B cell (primary cell): ENCODE results near the gene PTPRN. TPM values are rescaled to one million over a fixed set of nuclear protein-coding genes. Genes with fewer than 3 reads are reported as not detected.

Source experiments
- ATAC-seq: fragments of 200-7000 bp; cut with Tn5 transposase; one replicate; pipeline ENCODE4 v1.10.0; 2021; ENCODE audit warnings: low read depth, mild to moderate bottlenecking, moderate number of reproducible peaks, moderate library complexity
- CTCF ChIA-PET: fragments of 350-600 bp; sonication (Branson Sonifier 250); formaldehyde crosslinking; loops from one replicate; lab custom pipeline; 2021; ENCODE audit warnings: antibody characterized with exemption, inconsistent platforms; lab: Charles Lee
- POLR2A ChIA-PET: fragments of 350-600 bp; sonication (Branson Sonifier 250); formaldehyde crosslinking; loops from one replicate; lab custom pipeline; 2021; ENCODE audit warnings: antibody characterized with exemption; lab: Charles Lee
- DNase-seq: peaks from one replicate; pipeline ENCODE4 v3.0.0; 2013
- H2AFZ ChIP-seq: 2 replicates; pipeline ENCODE4 v1.6.1; 2012; ENCODE audit warnings: mild to moderate bottlenecking, low read depth, low read length; ENCODE audit not compliant: insufficient read depth, poor library complexity, severe bottlenecking
- H3K27ac ChIP-seq, 2 donors: 1 replicate in 1 of 2; 2 replicates in 1 of 2; pipeline ENCODE4 v1.5.1; 2012 to 2013; ENCODE audit warnings: low read length in 2 of 2, mild to moderate bottlenecking in 2 of 2, moderate library complexity in 1 of 2
- H3K27me3 ChIP-seq, 4 experiments: fragments of 200-600 bp in 1 of 4; sonication (generic) in 1 of 4; replicated peaks in 1 of 4; 1 replicate in 2 of 4; 2 replicates in 2 of 4; pipeline versions ENCODE4 v1.6.1 to v1.7.0; 2013 to 2016; ENCODE audit warnings: low read length in 3 of 4, mild to moderate bottlenecking in 2 of 4, mixed read lengths in 1 of 4, moderate library complexity in 1 of 4; ENCODE audit not compliant: insufficient read depth in 4 of 4, control insufficient read depth in 3 of 4; ENCODE audit errors: control extremely low read depth in 1 of 4
- H3K36me3 ChIP-seq, 2 experiments: replicated peaks in 1 of 2; 1 replicate in 1 of 2; 2 replicates in 1 of 2; pipeline versions ENCODE4 v1.6.1 to v1.7.1; 2013; ENCODE audit warnings: low read length in 1 of 2; ENCODE audit not compliant: insufficient read depth in 2 of 2, control insufficient read depth in 1 of 2; ENCODE audit errors: control extremely low read depth in 1 of 2, extremely low read depth in 1 of 2
- H3K4me1 ChIP-seq, 2 donors: fragments of 200-600 bp in 1 of 2; sonication (generic) in 1 of 2; 1 replicate in 1 of 2; 2 replicates in 1 of 2; pipeline versions ENCODE4 v1.5.1 to v1.6.1; 2013 to 2017; ENCODE audit warnings: low read length in 2 of 2; ENCODE audit not compliant: control insufficient read depth in 2 of 2, insufficient read depth in 2 of 2
- H3K4me2 ChIP-seq: replicated peaks from 2 replicates; pipeline ENCODE3; 2012; ENCODE audit warnings: mild to moderate bottlenecking, low read depth, low read length; ENCODE audit not compliant: poor library complexity, severe bottlenecking
- H3K4me3 ChIP-seq, 5 experiments: fragments of 200-600 bp in 1 of 5; sonication (generic) in 1 of 5; 1 replicate in 3 of 5; 2 replicates in 2 of 5; pipeline versions ENCODE4 v1.5.1 to v1.7.0; 2011 to 2016; ENCODE audit warnings: low read length in 4 of 5, mild to moderate bottlenecking in 4 of 5, low read depth in 2 of 5, control low read depth in 1 of 5, moderate library complexity in 1 of 5; ENCODE audit not compliant: insufficient read depth in 1 of 5; ENCODE audit errors: control extremely low read depth in 1 of 5, extremely low read depth in 1 of 5
- H3K79me2 ChIP-seq: fragments of 200-600 bp; sonication (generic); one replicate; pipeline ENCODE4 v1.6.0; 2016; ENCODE audit warnings: low read length; ENCODE audit not compliant: control insufficient read depth, insufficient read depth
- H3K9ac ChIP-seq: fragments of 200-600 bp; sonication (generic); 2 replicates; pipeline ENCODE4 v1.6.1; 2017; ENCODE audit warnings: mild to moderate bottlenecking, low read length, moderate library complexity
- H3K9me3 ChIP-seq, 3 donors: one replicate each; pipeline versions ENCODE4 v1.6.1 to v1.7.1; 2013; ENCODE audit warnings: low read length in 2 of 3; ENCODE audit not compliant: control insufficient read depth in 2 of 3, insufficient read depth in 1 of 3; ENCODE audit errors: control extremely low read depth in 1 of 3
- H4K20me1 ChIP-seq: 2 replicates; pipeline ENCODE4 v1.6.0; 2012; ENCODE audit warnings: mild to moderate bottlenecking, low read length; ENCODE audit not compliant: insufficient read depth, control insufficient read depth, poor library complexity, severe bottlenecking
- H3K27ac Mint-ChIP-seq: one replicate; pipeline ENCODE4 v1.8.0; 2021; ENCODE audit warnings: mixed read lengths
- H3K27me3 Mint-ChIP-seq: one replicate; pipeline ENCODE4 v1.8.0; 2021; ENCODE audit warnings: mixed read lengths
- H3K4me1 Mint-ChIP-seq: one replicate; pipeline ENCODE4 v1.8.0; 2021; ENCODE audit warnings: mixed read lengths
- H3K4me3 Mint-ChIP-seq: one replicate; pipeline ENCODE4 v1.8.0; 2021; ENCODE audit warnings: mixed read lengths
- H3K9me3 Mint-ChIP-seq: one replicate; pipeline ENCODE4 v1.8.0; 2022; ENCODE audit warnings: mixed read lengths; ENCODE audit not compliant: insufficient read depth
- EZH2 ChIP-seq: IDR thresholded peaks from 2 replicates; pipeline ENCODE4 v1.6.1; 2012; ENCODE audit warnings: borderline replicate concordance, low read depth, mild to moderate bottlenecking, moderate library complexity, low read length; ENCODE audit not compliant: insufficient read depth, poor library complexity, severe bottlenecking
- WGBS: methylation state at CpG from one replicate; pipeline ENCODE4 v1.1.5; 2013; ENCODE audit warnings: missing lambda C conversion rate; ENCODE audit not compliant: insufficient coverage; 5-methylcytosine and 5-hydroxymethylcytosine counted together
- intact Hi-C: fragments of 100-400 bp; cut with micrococcal nuclease; formaldehyde crosslinking; loops from one replicate; pipeline ENCODE4 v1.10.0; 2022
- polyA plus RNA-seq: library from polyadenylated mRNA; depleted of rRNA; stranded (reverse); fragments of >200 nt; gene quantifications from 2 replicates; pipeline ENCODE4 v1.2.3, GENCODE V29; 2012
- total RNA-seq, 2 donors: library from RNA; stranded (reverse); fragments of 120-200 nt in 1 of 2; gene quantifications; 1 replicate in 1 of 2; 2 replicates in 1 of 2; pipeline versions ENCODE4 v1.2.3 to v1.2.4, GENCODE V29; 2013 to 2022
- TF ChIP-seq, protein P1 (sequence below): fragments of 200-600 bp; IDR thresholded peaks from one replicate; pipeline ENCODE4 v1.8.0; 2022; ENCODE audit warnings: antibody characterized with exemption, mild to moderate bottlenecking

PTPRN gene
- total and polyA plus RNA-seq, 2 donors (not counting 1 experiment from before 2014, with no cell fraction given) = 0.04 TPM; not detected in 1

- Histone ChIP-seq H2AFZ (no peak overlapping the region), H3K79me2 (peaks cover 58% of the 10 kb centered on the region), H3K27me3 (no peaks in the 10 kb centered on the region), H3K4me3 (peak overlapping the region in 4 of 5 experiments; percentile 87 to 97 (median 90)), H3K27ac (peak overlapping the region in 1 of 2 donors; percentile 93), H3K4me2 (peak overlapping the region; percentile 100), H3K9me3 (no peaks in the 10 kb centered on the region), H3K4me1 (peaks cover 57 to 67% of the 10 kb centered on the region in 2 donors), H3K9ac (peak overlapping the region; percentile 90), H4K20me1 (peaks cover 22% of the 10 kb centered on the region), H3K36me3 (peaks cover 2 to 35% of the 10 kb centered on the region in 2 experiments)
- ATAC-seq (no peak), DNase-seq (no peak)
- intact Hi-C loops = loop anchor here (5.0 kb wide), 1 partner anchor 1034 kb away; the partner anchor contains the start of gene ARPC2
- ChIA-PET POLR2A (interaction anchor here (0.8 to 4.2 kb wide), 9 partner anchors 22 to 75 kb away, joined by 3 to 106 read pairs (median 6); partner anchors contain the start of genes ABCB6, ANKZF1, ATG9A and CNPPD1), CTCF (interaction anchor here (0.7 to 7.6 kb wide), 7 partner anchors 22 to 76 kb away, joined by 3 to 97 read pairs (median 5); partner anchors contain the start of genes ANKZF1, ATG9A and DNAJB2)
- Mint-ChIP-seq H3K4me3 (peak overlapping the region; percentile 87), H3K27me3 (no peaks in the 10 kb centered on the region), H3K27ac (peak overlapping the region; percentile 96), H3K4me1 (peaks cover 72% of the 10 kb centered on the region), H3K9me3 (no peaks in the 10 kb centered on the region)
- 97% methylated on average over 6 of the region's 6 CpGs for WGBS
- TF ChIP-seq EZH2 = no peak
- TF ChIP-seq, protein P1, sequence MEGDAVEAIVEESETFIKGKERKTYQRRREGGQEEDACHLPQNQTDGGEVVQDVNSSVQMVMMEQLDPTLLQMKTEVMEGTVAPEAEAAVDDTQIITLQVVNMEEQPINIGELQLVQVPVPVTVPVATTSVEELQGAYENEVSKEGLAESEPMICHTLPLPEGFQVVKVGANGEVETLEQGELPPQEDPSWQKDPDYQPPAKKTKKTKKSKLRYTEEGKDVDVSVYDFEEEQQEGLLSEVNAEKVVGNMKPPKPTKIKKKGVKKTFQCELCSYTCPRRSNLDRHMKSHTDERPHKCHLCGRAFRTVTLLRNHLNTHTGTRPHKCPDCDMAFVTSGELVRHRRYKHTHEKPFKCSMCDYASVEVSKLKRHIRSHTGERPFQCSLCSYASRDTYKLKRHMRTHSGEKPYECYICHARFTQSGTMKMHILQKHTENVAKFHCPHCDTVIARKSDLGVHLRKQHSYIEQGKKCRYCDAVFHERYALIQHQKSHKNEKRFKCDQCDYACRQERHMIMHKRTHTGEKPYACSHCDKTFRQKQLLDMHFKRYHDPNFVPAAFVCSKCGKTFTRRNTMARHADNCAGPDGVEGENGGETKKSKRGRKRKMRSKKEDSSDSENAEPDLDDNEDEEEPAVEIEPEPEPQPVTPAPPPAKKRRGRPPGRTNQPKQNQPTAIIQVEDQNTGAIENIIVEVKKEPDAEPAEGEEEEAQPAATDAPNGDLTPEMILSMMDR = no peak
These were observed 57.5 kb downstream of the PTPRN start for GRCh38 chr2:219251656-219252055.
